Activated CD4-positive, alpha-beta T cell treated with anti-CD3 and anti-CD28 coated beads, Interleukin-2, amount 50 U/mL, for 4 hours (primary cell): Measurements from ENCODE around the gene CNIH1.
A peak's percentile ranks its signal among the peaks of the same experiment; 100 is the strongest.

Experiments
- DNase-seq, 2 experiments: peaks; one replicate each; pipeline ENCODE4 v3.0.0-alpha.2; 2020

Gene CNIH1

DNA sequence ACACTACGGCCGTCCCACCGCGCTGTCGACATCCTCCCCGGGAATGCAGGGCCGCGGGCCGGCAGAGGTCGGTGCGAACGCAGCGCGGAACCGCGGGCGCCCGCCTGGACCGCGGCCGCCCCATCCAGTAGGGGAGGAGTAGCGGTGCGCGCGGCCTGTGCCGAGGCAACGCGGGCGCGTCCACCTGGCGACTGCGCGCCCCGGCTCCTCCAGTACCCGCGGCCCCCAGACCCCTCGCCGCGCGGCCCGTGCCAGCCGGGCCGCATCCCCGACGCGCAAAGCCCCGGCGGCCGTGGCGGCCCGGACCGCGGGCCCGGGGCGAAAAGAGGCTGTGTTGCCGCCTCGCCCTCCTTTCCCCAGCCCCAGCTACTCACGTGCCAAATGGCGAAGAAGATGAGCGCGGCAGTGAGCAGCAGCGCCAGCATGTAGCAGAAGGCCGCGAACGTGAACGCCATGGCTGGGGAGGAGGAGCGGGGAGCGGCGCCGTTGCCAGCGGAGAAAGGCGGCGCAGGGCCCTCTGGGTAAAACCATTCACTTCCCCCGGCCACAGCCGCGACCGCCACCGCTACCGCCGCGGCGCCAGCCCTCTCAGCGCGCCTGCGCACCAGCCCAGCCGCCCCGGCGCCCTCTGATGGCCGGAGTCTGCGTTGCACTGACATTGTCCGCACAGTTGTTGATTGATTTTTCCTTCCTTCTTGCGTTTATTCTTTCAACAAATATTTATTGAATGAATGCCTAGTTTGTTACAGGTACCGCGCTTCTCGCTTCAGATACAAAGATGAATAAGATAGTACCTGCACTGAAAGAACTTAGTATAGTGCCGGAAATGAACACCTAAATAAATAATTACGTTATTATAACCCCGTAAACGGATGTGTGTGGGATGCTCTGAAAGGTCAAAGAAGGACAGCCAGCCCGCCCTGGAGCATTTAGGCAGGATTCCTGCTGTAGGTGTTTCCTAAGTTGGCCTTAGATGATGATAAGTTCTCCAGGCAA, at the start of gene CNIH1:
Gene CNIH1 (minus strand): TSS at position 502 of the 996 bp plus-strand sequence. CDS start 47 bp downstream, at position 455.
- DNase-seq: peak; percentile 86 to 87

- no peak for DNase-seq
Measured at GRCh38 chr14:54490445-54491175, 49.4 kb upstream of the CNIH1 start.

DNA sequence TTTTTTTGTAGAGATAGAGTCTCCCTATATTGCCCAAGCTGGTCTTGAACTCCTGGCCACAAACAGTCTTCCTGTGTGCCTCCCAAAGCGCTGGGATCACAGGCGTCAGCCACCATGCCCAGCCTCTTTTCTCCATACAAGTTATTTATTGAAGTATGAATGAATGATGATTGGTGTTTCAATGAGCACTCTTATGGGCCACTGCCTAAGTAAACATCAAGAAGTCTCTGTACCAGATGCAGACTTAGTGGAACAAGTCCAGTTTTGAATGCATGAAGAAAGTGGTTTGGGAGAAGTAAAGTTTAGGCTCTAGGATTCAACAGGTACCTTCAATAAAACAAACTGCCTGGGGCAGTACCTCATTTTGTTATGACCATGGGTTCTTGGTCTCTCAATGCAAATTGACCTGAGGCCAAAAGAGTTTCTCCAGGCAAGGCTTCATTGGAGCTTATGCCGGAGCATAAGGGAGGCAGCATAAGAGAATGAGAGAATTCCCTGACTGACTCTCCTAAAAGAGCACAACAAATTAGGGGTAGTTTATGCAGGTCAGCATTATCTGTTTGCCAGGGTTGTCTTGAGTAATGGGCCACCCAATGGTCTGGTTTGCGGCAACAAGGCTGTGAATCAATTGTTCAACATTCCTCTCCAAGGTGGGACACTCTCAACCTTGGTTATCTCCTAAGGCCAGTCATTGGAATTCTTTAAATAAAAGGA, 48.7 kb upstream of the CNIH1 start:
- no peak for DNase-seq

DNA sequence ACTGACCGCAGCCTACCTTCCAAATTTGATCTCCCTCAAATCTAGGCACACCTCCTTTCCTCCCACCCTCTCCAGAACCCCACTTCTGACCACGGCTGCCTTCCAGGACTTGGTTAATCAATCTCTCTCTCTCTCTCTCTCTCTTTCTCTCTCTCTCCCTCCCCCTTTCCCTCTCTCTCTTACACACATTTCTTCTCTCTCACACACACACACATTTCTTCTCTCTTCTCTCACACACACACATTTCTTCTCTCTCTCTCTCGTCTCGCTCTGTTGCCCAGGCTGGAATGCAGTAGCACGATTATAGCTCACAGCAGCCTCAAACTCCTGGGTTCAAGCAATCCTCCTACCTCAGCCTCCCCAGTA, 48.1 kb upstream of the CNIH1 start:
- no peak for DNase-seq

DNA sequence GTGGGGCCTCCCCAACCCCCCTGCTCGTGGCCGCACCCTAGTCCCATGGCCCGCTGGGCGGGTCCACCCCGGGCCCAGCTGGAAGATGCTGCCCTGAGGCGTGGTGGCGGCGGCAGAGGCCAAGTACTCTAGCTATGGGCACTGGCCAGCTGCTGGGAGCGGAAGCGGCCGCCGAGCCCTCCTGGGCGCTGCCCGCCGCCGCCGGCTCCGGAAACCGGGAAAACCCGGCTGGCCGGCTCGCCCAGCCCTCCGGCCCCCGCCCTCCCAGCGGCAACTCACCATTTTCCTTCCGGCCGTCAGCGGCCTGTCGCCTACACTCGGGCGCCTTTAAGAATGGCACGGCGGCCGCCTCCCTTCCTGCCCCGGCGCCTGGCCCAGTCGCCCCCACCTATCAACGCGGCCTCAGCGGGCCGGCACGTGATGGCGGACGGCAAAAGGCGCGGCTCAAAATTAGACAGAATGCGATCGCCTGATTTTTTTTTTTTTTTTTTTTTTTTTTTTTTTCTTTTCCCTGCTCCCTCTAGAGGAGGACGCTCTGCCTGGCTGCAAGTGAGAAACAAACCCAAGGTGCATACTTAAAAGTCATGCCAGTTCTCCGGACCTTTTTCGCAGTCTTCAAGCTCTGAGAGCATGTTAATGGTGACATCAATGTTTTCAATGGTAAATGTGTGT, 47.6 kb upstream of the CNIH1 start, which contains the start of gene GMFB:
Gene GMFB (minus strand): TSS at position 335 of the 672 bp plus-strand sequence. CDS start 53 bp downstream, at position 282.
- DNase-seq: peak; percentile 83 to 85

GRCh38 chr14:54488318-54488645, 47.1 kb upstream of the CNIH1 start:
- DNase-seq: peak; percentile 18 to 22

DNA sequence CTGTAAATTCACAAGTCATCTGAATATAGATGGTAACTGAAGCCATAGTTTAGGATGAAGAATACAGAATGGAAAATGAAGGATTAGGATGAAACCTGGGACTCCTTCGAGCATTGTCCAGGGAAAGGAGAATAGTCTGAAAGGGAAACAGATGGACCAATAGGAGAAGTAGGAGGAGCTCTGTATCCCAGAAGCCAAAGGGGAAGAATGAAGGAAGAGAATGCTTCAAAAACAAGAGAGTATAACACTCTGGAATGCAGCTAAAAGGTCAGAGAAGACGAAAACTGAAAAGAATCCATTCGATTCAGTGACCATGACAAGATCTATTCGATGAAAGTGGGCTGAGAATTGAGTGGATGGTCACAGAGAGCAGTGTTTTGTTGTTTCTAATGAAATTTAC, 46.6 kb upstream of the CNIH1 start:
- DNase-seq: no peak

GRCh38 chr14:54486685-54487084, 45.5 kb upstream of the CNIH1 start:
- no peak for DNase-seq

DNA sequence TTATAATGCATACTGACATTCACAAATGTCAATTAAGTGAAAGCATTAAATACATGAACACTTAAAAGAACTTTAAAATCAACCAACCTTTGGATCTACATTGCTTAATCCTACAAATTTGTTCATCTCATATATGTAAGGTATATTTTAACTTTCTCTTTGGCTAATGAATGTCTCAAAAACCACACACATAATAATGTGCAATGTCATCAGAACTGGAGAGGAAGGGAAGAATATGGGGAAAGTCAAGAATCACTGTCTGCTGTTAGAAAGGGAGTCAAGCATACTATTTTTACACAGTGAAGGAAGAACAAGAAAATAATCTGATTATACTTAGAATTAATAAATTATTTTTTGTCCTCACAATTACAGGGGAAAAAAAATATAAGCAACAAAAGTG, 42.7 kb upstream of the CNIH1 start:
- DNase-seq: no peak

- DNase-seq: no peak
Measured at GRCh38 chr14:54483073-54483745, 42.0 kb upstream of the CNIH1 start.

DNA sequence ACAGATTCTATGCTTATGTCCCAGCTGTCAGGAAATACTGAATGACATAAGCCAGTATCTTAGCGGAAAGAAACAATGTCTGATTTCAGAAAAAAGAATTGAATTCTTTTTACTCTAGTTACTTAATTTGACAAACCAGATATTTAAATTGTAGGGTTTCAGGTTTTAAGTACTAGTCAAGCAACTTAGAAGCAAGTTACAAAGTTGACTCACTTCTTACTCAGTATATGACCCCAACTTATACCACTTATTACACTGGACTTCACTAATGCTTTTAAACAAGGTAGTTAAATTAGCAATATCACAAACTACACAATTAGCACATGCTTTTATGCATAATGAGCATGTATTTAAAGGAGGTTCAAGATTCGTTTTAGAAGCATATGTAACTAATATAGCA, 40.5 kb upstream of the CNIH1 start:
- DNase-seq: no peak

- no peak for DNase-seq
Measured at GRCh38 chr14:54480830-54481562, 39.8 kb upstream of the CNIH1 start.

DNA sequence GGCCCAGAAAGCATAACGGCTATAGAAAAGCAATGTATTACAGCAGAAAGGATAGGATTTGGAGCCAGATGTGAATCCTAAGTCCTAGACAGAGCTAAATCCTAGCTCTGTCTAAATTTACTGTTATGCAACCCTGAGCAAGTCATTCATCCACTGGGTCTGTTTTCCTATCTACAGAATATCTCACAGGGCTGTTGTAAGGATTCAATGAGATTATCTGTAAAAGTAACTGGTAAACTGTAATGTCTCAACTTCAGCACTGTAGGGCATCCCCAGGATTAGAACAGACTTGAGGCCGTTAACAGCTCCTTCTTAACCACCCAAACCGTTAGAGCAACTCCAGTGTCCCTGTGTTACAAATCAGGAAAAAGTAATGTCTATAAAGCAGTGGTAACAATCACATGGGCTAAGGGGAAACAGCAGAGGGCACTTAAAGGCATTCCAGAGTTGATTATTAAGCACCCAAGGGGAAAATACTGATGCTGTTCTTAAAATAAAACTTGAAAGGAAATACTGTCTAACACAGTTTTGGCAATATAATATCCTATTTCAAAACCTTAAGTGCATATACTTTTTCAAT, 37.6 kb upstream of the CNIH1 start:
- DNase-seq: no peak

- DNase-seq: no peak
Measured at GRCh38 chr14:54475911-54476310, 34.7 kb upstream of the CNIH1 start.

GRCh38 chr14:54475187-54475899, 34.2 kb upstream of the CNIH1 start:
- no peak for DNase-seq

DNA sequence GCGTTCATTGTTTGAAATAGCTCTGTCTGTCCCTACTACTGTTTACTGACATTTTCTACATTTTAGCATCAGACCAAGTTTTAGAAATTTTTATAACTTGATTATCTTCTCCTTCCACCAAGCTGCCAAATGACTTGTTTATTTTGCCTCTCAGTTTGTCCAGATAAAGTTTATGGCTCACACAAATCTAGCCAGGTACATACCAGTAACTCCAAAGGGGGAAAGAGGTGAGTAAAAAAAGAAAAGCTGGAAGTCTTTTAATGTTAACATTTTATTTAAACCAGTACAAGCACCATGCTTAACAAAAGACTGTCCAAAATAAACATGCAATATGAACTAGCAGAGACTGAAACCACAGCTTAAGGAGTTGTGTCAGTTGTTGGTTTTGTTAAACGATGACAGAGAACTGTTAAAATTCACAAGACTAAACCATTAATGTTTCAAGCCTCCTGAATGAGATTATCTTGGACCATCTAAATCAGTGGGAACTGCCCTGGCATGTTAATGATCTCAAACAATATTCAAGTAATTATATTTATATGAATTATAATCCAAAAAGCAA, 33.1 kb upstream of the CNIH1 start:
- no peak for DNase-seq

DNA sequence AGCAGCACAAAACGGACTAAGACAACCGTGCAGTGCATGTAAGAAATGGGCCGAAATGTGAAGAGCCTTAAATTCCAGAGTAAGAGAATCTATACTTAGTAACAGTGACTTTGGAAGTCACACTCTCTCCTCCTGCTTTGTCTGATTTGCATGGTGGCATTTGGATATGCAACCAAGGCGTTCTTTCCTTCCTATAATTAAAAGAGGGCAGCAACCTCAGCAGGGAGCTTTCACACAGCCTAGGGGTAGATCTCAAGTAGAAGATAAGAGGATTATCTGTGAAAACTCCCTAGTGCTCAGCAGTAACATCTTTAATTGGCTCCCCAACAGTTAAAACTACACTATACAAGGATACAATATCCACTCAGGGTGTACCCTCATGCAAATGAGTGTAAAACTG, 31.1 kb upstream of the CNIH1 start:
- no peak for DNase-seq

GRCh38 chr14:54471641-54472040, 30.5 kb upstream of the CNIH1 start:
- no peak for DNase-seq

DNA sequence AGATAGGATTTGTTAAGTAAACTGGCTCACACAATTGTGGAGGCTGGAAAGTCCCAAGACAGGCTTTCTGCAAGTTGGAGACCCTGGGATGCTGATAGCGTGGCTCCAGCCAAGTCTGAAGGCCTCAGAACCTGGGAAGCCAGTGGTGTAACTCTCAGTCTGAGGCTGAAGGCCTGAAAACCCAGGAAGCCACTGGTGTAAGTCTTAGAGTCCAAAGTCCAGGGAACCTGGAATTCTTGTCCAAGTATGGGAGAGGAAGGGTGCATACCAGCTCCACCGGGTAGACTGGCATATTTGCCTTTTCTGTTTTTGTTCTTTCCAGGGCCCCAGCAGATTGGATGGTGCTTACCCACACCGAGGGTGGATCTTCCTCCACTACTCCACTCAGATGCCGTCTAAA, 29.5 kb upstream of the CNIH1 start:
- no peak for DNase-seq

- DNase-seq: no peak
Measured at GRCh38 chr14:54467280-54467679, 26.1 kb upstream of the CNIH1 start.
